HG03521 (cell line): ENCODE results near the gene STPG1.
"Not testable (repeated sequence)": the region's sequence is repeated elsewhere in the genome, so short reads cannot be mapped to it uniquely, and the experiment has no call there.

Source experiments
- ATAC-seq: cut with Tn5 transposase; IDR thresholded peaks from one replicate; pipeline ENCODE4 v1.9.1; 2021; ENCODE audit warnings: mild to moderate bottlenecking, moderate library complexity; ENCODE audit not compliant: unreplicated experiment

The STPG1 gene, protein sequence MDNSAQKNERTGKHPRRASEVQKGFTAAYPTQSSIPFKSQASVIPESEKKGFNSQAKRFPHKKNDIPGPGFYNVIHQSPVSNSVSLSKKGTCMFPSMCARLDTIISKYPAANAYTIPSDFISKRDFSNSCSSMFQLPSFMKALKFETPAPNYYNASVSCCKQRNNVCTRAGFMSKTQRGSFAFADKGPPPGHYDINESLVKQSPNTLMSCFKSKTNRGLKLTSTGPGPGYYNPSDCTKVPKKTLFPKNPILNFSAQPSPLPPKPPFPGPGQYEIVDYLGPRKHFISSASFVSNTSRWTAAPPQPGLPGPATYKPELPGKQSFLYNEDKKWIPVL

DNA sequence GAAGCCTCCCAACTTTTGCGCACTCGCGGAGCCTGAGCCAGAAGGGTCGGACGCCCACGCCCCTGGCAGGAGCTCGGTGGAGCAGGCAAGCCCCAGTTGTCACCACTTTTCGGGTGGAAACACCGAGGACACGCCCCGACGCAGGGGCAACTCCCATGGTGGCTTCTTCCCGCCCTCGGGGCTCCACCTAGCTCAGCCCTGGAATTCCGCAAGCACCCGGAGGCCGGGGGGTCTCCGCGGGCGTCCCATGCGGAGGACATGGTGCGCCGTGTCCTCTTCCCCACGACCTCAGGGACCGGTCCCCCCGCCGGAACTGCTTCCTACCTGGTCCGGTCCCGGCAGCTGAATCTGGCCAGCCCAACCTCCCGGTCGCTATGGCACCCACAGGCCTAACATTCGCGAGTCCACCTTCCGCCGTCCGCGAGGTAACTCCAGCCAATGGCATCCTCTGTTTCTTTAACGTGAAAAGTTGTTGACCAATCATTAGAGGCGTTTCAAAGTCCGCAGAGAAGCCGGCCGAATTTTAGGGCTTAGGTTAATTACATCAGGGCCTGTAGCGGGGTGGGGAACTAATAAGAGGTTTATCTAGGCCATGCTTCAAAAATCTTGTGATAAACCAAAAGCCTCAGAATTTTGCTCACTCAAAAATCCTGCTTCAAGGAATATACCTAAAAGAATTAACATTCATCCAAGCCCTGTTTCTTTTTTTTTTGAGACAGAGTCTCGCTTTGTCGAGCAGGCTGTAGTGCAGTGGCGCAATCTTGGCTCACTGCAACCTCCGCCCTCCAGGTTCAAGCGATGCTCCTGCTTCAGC is at the start of gene STPG1:
TSS of gene STPG1 (minus strand) at position 433 of the 814 bp plus-strand sequence. CDS start 12,394 bp downstream, outside the sequence.
- ATAC-seq, result no peak

DNA sequence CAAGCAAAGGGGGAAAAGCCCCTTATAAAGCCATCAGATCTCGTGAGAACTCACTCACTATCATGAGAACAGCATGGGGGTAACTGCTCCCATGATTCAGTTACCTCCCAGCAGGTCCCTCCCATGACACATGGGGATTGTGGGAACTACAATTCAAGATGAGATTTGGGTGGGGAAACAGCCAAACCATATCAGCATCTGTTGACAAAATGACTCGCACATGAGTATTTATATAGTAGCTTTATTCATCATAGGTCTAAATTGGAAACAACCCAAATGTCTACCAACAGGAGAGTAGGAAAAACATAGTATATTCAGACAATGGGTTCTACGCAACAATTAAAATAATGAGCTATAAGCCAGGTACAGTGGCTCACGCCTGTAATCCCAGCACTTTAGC is 48.5 kb upstream of the STPG1 start:
- ATAC-seq, result not testable (repeated sequence)

DNA sequence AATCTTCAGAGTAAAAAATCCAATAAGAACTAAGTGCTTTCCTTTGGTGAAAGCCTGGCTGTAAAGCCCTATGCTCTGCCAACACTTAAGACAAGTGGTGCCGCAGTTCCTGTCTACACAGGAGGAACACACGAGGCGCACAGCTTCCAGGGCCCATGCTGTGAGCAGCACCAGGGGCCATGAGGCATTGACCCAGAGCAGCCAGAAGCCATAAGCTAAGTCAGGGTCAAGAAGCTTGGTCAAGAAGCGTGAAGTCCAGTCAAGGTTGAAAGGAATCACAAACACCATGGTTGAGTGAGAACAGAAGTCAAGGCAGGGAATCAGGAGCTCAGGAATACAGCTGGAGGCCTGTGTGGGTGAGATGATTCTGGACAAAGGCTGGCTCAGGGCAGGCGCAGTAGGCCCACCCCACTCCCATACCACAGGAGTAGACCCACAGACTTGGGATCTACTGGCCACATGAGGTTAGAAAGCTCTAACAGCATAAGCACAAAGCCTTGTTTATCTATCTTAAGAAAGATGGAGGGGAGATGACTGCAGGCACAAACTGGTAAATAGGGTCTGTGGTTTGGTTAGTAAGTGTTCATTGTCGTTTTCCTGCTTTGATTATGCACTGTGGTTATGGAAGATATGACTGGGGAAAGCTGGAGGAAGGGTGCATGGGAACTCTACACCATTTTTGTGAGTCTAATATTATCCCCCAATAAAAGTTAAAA is 46.1 kb upstream of the STPG1 start:
- no peak for ATAC-seq

DNA sequence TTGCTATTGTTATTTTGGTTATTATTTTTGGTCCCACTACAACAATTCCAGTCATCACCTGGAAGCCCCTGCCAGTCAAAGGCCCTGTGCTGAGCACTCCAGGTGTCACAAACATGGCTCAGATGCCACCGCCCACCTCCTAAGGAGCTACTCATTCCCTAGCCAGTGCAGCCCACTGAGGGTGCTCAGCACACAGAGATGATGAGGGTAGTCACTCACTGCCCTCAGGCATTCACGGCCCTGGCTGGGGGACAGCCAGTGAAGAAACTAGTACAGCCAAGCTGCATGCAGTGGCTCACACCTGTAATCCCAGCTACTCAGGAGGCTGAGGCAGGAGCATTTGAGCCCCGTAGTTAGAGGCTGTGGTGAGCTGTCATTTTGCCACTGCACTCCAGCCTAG is 44.3 kb upstream of the STPG1 start:
- ATAC-seq, result no peak

DNA sequence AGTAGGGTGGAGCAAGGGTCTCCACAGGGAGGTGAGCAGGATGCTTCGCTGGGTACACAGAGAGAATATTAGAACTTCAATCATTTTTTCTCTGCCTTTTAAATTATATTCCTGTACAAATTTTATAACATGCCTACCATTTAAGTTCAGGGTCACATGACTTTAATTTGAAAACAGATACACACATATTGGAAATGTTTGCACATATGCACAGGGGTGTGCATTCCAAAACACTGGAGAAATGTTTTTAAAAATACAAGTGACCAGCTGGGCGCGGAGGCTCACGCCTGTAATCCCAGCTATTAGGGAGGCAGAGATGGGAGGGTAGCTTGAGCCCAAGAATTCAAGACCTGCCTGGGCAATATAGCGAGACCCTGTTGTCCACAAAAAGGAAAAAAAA is 41.7 kb upstream of the STPG1 start:
- no peak for ATAC-seq

DNA sequence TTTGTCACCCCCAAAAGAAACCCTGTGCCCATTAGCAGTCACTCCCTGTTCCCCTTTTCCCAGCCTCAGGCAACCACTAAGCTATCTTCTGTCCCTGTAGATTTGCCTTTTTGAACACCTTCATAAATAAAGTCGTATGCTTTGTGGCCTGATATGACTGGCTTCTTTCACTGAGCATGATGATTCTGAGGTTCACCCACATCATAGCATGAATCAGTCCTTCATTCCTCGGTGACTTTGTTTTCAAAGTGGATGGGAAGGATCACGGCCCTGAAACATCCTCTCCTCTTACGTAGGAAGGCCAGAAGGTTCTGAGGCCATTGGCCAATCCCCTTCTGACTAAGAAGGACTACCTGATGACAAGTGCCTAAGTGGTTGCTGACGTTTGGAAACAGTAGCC is 41.1 kb upstream of the STPG1 start:
- ATAC-seq, result no peak

DNA sequence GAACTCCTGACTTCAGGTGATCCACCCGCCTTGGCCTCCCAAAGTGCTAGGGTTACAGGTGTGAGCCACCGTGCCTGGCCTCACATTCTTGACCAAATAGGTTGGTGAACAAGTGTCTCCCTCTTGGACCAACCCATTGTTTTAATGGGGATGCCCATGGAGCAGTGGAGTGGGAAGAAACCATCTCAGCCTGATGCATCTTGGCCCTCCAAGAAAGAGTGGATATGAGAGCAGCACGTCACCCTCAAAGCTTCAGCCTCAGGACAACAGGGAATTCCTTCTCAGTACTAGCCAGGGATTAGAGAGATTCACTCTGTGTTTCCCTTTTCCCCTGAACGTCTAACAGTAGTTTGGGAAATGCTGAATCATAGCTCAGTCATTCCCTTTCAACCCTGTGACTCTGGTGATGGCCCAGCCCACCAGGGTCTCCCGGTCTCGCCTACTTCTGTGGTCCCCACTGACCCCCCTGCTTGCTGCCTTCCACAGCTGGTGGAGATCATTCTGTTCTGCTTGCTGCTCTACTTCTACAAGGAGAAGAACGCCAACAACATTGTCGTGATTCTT is 39.4 kb upstream of the STPG1 start:
- ATAC-seq, result no peak

DNA sequence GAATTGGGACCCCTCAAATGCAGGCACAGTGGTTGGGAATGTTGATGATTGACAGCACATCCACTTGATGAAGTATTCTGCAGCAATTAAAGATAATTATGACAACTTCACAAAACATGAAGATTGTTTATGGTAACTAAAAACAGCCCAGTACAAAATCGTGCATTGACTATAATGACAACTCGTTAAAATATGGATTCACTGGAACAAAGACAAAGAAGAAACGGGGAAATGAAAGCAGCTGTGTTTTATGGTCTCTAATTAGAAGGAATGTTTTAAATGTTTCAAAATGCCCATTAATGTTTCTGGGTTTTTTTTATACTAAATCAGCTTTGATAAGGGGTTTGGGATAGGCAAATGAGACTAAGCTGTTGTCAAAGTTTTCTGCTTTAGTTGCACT is 38.2 kb upstream of the STPG1 start:
- no peak for ATAC-seq

DNA sequence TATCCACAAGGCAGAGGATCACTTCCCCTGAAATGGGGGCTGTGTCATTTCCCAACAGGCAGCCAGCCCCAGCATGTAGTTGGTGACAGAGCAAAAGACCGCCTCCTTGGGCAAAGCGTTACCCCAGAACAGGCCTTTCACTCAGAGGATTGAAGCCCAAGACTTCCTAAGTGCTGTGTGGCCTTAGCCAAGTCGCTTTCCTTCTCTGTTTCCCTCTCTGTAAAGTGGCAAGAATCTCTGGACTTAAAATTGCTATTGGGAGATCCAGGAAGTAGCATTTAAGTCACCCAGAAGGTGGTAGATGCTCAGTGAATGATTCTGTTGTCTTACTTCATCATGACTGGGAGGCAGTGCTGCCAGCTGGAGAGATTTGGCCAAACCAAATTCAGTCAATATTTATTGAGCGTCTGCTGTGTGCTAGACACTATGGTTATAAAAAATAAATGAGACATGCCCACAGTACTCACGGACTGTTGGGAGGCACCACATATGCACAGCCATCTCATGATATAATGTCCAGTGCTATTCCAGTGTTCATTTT is 37.3 kb upstream of the STPG1 start:
- no peak for ATAC-seq

DNA sequence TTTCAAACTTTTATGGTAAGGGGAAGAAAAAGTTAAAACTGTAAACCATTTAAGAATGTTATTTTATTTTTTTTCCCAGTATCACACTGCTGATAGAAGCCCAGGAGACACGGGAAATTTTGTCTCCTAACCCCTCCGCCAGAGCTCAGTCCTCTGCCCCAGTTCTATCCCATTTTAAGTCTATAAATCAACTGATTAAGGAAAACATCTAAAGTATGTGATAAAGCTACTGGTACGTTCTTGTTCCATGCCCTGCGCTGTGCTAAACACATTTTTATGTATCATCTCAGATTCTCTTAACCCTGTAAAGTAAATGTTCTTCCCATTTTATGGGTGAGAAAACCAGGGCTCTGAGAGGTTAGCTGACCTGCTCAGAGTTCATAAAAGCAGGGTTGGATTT is 36.7 kb upstream of the STPG1 start:
- ATAC-seq, result no peak

DNA sequence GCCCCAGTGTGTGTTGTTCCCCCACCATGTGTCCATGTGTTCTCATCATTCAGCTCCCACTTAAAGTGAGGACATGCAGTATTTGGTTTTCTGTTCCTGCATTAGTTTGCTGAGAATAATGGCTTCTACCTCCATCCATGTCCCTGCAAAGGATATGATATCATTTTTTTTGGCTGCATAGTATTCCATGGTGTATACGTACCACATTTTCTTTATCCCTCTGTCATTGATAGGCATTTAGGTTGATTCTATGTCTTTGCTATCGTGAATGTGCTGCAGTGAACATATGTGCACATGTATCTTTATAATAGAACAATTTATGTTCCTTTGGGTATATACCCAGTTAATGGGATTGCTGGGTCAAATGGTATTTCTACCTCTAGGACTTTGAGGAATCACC is 32.9 kb upstream of the STPG1 start:
- not testable (repeated sequence) for ATAC-seq

DNA sequence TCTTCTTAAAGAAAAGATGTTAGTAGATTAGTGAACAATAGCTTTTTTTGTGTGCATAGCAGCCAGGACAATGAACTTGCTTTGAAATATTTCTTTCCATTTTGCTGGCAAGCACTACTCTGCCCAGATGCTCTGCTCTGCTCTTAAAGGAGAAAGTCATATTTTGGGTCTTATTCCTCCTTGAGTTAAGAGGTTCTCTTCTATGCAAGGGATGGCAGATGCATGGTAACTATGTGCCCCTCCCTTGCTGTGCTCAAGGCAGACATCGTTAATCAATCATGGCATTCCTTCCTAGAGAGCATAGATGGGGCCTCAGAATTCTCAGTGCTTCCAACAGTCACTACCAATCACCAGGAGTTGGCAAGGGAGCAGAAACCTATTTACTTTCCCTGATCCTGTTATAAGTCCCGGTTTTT is 29.7 kb upstream of the STPG1 start:
- no peak for ATAC-seq

DNA sequence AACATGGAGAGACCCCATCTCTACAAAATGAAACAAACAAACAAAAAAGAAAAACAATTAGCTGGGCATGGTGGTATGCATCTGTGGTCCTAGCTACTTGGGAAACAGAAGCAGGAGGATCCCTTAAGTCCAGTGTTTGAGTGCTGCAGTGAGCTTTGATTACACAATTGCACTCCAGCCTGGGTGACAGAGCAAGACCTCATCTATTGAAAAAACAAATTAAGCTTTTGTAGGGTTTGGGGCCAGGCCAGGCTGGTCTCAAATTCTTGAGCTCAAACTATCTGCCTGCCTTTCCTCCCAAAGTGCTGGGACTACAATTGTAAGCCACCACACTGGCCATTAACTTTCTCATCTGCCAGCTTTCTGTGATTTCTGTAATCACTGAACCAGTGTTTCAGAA is 29.2 kb upstream of the STPG1 start:
- ATAC-seq, result no peak

DNA sequence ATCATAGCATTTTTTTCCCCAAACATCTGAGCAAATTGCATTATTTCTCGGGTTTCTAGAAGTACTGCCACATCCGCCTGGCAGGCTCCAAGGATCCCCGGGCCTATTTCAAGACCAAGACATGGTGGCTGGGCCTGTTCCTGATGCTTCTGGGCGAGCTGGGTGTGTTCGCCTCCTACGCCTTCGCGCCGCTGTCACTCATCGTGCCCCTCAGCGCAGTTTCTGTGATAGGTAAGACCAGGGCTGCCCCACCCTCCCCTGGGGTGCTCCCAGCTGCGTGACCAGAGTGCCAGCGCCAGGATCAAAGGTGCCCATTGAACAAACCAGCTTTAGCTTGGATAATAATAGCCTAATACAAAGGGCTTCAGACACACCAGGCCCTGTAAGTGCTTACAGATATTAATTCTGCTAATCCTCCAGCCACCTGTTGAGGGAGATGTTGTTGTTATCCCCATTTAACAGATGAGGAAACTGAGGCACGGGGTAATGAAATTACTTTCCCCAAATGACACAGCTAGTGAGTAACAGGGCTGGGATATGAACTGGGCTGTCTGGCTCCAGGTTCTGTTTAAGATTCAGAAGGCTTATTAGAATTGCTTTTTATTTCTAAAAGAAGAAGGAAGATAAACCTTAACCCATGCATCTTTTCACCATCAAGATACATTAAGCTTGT is 28.6 kb upstream of the STPG1 start:
- ATAC-seq, result no peak

DNA sequence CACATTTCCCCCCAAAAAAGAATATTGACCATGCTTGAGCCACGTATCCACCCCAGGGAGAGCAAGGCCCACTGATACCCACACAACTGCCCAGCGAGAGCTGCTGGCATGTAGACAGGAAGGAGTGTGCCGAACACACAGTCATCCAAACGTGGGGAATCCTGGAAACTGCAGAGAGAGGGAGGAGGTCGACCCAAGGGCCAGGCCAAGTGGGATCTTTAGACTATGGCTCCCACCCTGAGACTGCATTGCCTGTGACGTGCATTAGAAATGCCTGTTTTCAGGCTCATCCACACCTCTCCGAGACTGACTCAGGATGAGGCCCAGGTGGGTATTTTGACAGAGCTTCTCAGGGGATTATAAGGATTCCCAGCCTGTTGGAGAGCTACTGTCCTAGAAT is 27.9 kb upstream of the STPG1 start:
- no peak for ATAC-seq

DNA sequence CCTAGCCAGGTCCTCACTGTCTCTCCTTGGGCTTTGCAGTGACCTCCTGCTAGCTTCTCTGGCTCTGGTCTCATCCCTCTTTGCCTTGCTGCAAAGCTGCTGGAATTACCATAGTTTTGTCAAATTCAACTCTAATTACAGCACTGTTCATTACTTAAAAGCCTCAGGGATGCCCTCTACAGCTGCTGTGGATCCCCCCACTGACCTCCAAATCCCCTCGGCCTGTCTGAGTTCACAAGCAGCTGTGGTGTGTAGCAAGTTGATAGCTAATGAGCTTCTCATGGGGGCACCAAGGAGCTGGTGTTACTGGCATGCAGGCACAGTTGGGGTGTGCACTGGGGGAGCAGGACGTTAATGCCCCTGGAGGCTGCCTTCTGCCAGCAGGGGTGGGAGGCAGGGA is 26.9 kb upstream of the STPG1 start:
- ATAC-seq, result no peak

DNA sequence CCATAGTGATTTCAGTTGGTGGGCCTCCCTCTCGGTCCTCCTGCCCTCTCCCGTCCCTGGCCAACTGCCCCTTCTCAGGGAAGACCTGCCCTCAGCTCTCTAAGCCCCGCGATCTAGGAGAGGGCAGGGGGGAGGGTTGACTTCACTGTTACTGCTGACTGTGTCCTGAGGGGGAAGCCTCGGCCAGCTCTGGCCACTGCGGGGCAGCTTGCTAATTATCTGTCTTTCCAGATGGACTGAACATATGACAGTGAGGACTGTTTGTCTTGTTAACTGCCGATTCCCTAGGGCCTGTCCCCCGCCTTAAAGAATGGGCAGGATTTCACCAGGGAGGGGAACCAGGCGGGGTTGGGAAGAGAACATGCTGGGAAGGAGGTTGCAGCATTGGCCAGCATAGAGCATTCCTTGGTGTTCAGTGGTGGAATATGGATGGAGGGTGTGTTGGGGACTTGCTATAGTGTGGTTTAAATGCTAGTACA is 24.9 kb upstream of the STPG1 start:
- no peak for ATAC-seq

DNA sequence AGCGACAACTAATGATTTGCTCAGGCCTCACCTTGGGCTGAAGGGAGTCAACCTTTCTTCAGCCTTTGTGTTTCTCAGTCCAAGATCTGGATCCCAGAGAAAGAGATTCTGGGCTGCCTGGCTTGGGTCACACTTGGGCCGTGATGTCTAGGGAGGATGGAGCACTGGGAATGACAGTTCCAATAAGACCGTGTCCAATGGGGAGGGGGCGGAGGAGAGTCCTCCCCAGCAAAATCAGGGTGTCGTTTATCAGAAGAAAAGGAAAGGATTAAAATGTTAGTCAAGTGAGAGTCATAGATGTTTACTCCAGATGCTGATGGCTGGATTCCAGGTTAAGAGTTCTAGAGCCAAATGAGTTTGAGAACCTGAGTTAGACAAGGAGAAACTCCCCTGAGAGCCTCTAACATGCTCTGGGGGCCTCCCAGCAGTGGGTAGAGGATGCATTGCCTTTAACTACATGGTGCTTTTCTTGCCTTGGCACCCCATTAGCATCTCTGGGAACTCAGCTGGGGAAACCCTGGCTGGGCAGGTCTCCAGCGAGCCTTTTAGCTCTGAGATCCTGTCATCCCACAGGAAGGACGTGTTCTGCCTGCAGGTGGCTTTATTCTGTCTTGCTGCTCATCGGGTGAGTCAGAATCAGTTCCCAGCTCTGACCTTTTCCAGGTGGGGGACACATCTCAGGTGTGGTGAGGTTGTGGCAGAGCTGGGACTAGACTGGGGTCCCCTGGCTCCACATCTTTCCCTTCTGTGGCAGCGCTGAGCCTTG is 24.2 kb upstream of the STPG1 start:
- no peak for ATAC-seq

DNA sequence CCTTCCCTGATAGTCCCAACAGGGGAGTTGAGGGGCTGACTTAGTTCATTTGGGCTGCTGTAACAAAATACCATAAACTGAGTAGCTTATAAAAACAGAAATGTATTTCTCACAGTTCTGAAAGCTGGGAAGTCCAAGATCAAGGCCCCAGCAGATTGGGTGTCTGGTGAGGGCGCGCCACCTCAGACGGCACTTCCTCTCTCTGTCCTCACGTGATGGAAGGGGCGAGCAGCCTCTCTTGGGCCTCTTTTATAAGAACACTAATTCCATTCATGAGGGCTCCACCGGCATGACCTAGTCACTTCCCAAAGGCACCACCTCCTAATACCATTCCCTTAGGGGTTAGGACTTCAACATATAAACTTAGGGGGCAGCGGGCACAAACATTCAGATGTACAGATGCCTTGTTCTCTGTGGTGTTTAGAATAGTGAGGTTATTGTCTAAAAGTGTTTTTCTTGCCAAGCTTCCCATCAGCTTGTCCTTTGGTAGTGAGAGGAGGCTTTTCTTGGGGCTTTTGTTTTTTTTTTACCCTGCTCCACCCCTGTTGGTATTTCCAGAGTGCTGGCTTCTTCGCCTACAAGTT is 22.3 kb upstream of the STPG1 start:
- no peak for ATAC-seq
